Renal cortex interstitium (tissue), 11 donors: ENCODE data around the gene FBLN2. TPM values are rescaled to one million over a fixed set of nuclear protein-coding genes. Genes with fewer than 3 reads are reported as not detected.
A peak's percentile ranks its signal among the peaks of the same experiment; 100 is the strongest.

Source experiments
- DNase-seq, 11 donors: peaks; one replicate each; pipeline ENCODE4 v3.0.0-alpha.2; 2013; ENCODE audit warnings: low read depth in 9 of 11, low spot score in 4 of 11; ENCODE audit errors: extremely low read depth in 1 of 11
- polyA plus RNA-seq, 3 donors: library from polyadenylated mRNA; unstranded; fragments of 120-200 nt; gene quantifications; one replicate each; pipeline ENCODE4 v1.2.1, GENCODE V29; 2013; ENCODE audit not compliant: insufficient read length in 3 of 3

Gene FBLN2
- polyA plus RNA-seq, 3 donors = 20.0 to 33.8 (median 23.2) TPM

- no peak for DNase-seq
Observed at GRCh38 chr3:13608969-13609725, 60.2 kb downstream of the FBLN2 start.

GRCh38 chr3:13610006-13610570, 61.2 kb downstream of the FBLN2 start:
- no peak for DNase-seq

GRCh38 chr3:13611221-13611620, 62.3 kb downstream of the FBLN2 start:
- no peak for DNase-seq

GRCh38 chr3:13612829-13613228, 63.9 kb downstream of the FBLN2 start:
- no peak for DNase-seq

- no peak for DNase-seq
Observed at GRCh38 chr3:13613343-13614190, 64.6 kb downstream of the FBLN2 start.

GRCh38 chr3:13614607-13615006, 65.7 kb downstream of the FBLN2 start:
- DNase-seq = no peak

DNA sequence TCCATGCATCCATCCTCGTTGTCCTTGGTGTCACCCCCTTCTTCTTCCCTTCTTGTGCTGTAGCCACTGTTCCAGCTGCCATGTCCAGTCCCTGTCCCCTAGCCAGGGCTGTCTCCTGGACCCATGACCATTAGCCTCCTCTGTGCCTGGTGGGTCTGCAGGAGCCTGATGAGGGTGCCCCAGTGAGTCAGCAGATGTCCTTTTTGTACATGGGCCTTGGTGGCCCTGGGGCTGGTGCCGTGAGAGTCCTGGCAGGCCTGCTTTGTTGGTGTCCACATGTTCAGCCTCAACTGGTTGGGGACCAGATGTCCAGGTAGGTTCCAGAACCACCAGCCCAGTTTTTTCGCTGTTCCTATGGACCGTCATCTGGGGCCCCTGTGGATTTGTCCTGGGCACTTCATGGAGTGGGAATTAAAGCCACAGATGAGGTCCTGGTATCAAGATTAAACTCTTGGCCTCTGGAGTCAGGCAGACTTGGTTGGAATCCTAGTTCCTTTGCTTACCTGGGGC, 66.1 kb downstream of the FBLN2 start:
- no peak for DNase-seq

DNA sequence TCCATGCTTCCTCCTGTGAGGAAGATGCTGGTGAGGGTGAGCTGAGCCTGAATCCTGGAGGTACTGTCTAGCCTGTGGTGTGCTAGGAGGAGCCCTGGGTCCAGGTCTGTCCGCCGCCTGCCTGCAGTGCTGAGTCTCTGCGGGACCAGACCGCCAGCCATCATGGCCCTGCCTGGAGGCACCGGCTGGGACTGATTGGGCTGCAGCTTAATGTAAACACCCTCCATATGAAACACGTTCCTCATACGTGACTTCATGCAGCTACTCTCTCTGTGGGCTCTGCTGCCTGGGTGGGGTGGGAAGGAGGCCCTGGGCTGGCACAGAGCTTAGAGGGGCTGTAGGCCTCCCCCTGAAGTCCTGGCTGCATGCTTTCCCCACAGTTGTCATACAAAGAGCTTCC, 67.4 kb downstream of the FBLN2 start:
- no peak for DNase-seq

DNA sequence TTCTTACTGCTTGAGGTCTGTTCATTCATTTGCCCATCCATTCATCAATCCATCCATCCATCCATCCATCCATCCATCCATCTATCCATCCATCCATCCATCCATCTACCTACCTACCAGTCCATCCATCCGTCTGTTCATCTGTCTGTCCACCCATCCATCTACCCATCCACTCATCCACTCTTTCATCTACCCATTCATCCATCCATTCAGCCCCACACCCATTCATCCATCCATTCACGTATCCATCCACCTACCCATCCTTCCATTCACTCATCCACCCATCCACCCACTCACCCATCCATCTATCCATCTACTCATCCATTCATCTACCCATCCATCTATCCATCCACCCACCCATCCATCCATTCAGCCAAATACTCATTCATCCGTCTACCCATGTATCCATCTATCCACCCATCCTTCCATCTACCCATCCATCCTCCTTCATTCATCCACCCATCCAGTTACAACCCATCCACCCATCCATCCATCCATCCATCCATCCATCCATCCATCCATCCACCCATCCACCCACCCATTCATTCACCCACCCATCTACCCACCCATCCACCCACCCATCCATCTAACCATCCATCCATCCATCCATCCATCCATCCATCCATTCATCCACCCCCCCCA, 68.3 kb downstream of the FBLN2 start:
- DNase-seq = no peak

GRCh38 chr3:13617981-13618380, 69.1 kb downstream of the FBLN2 start:
- DNase-seq = no peak

DNA sequence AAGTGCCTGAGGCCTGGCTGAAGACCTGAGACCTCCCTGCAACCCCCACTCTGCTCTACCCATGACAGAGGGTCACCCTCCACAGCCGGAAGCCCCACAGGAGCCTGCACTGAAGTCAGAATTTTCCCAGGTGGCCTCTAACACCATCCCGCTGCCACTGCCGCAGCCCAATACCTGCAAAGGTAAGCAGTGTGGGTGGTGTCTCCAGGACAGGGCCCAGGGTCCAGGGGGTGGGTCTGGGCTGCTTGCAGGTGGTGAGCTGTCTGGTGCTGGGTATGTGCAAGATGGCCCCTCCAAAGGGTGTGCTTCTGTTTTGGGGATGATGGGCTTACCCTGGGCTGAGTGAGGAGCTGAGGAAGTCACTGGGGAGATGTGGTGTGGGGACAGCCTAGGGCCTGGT, 69.9 kb downstream of the FBLN2 start:
- DNase-seq = no peak

GRCh38 chr3:13619661-13620230, 70.8 kb downstream of the FBLN2 start:
- no peak for DNase-seq

- no peak for DNase-seq
Observed at GRCh38 chr3:13620281-13620680, 71.4 kb downstream of the FBLN2 start.

DNA sequence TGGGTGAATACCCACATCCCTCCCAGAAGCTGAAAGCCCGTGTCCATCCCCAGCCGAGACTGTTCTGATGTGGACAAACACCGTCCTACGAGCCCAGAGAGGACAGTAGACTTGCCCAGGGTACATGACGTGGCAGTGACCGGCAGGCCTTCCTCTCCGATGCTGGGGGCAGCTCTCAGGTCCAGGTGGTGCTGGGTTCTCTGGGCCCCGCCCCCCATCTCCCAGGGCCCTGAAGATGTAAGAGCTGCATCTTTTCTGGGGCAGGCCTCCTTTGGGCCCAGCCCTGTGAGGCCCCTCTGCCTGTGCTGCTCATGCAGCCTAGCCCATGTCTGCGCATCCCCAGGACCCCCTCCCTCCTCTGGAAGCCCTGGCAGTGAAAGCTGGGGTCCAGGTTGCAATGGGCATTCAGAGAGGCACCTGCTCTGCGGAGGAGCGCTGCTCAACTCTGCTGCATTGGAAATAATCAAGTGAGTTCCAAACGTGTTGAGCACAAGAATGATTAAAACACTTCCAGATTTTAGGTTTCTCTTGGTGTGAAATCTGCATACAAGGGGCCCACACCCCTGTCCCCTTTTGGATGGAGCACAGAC, 71.9 kb downstream of the FBLN2 start:
- no peak for DNase-seq

DNA sequence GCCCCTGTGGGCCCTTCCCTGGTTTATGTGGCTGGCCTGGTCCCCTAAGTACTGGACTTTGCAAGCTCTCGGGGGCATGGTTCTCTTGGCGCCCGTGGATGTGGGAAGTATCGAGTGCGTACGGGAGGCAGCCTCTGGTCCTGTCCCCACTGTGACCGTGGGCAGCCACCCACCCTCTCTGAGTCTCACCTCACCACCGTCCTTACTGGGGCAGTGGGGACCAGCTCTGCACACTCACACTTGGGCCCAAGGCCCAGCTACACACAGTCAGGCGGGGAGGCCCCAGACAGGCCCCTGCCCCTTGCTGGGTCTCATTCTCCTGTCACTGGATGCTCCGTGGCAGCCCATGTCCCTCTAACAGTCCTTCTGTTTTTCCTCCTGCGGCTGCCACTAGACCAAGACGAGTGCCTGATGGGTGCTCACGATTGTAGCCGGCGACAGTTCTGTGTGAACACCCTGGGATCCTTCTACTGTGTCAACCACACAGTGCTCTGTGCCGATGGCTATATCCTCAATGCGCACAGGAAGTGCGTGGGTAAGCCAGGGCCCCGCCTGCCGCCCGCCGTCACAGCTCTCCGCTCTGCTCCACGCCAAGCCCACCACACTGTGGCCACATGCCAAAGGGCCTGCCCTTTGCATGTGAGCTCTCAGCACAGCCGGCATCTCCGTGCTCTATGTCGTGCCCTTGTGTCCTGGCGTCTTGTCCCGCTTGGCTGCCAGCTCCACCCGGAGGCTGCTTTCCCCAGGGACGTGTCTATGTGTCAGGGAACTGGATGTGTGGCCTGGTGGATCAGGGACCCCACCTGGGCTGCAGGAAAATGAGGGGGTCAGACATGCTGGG, 72.7 kb downstream of the FBLN2 start:
- no peak for DNase-seq

GRCh38 chr3:13622356-13622755, 73.4 kb downstream of the FBLN2 start:
- DNase-seq = no peak

GRCh38 chr3:13623101-13623654, 74.3 kb downstream of the FBLN2 start:
- peak in 1 of 11 donors; percentile 26 for DNase-seq

- DNase-seq = no peak
Observed at GRCh38 chr3:13624021-13624420, 75.1 kb downstream of the FBLN2 start.
